ENCODE data around the gene RCBTB2.

RCBTB2 gene

GRCh38 chr13:48488995-48489394 lies 43.9 kb downstream of the RCBTB2 start:
- ATAC-seq, result no peak
- no peak for TF ChIP-seq ZC3H10 (CRISPR knock-in tag; IDR thresholded peaks at IDR 0.05)
- no peak for TF ChIP-seq PATZ1 (CRISPR knock-in tag; IDR thresholded peaks at IDR 0.05; ENCODE audit: borderline replicate concordance)

- no peak for ATAC-seq
- TF ChIP-seq TOX (CRISPR knock-in tag; IDR thresholded peaks at IDR 0.05; ENCODE audit: borderline replicate concordance) (no peak), ZNF8 (CRISPR knock-in tag; IDR thresholded peaks at IDR 0.05) (peak; percentile 97), ISL1 (CRISPR knock-in tag; IDR thresholded peaks at IDR 0.05) (no peak), CSRNP3 (CRISPR knock-in tag; IDR thresholded peaks at IDR 0.05) (no peak)
Observed at GRCh38 chr13:48487968-48488367, 44.9 kb downstream of the RCBTB2 start.

- no peak for ATAC-seq
- TF ChIP-seq TSHZ2 (CRISPR knock-in tag; IDR thresholded peaks at IDR 0.05) (no peak), TCF4 (CRISPR knock-in tag; IDR thresholded peaks at IDR 0.05; ENCODE audit: borderline replicate concordance) (no peak), ZNF8 (CRISPR knock-in tag; IDR thresholded peaks at IDR 0.05) (no peak), ZC3H10 (CRISPR knock-in tag; IDR thresholded peaks at IDR 0.05) (no peak), OSR1 (CRISPR knock-in tag; IDR thresholded peaks at IDR 0.05) (no peak), ZNF70 (CRISPR knock-in tag; IDR thresholded peaks at IDR 0.05) (no peak), RARB (CRISPR knock-in tag; IDR thresholded peaks at IDR 0.05) (no peak), ISL1 (CRISPR knock-in tag; IDR thresholded peaks at IDR 0.05) (no peak), PATZ1 (CRISPR knock-in tag; IDR thresholded peaks at IDR 0.05; ENCODE audit: borderline replicate concordance) (no peak), BACH2 (CRISPR knock-in tag; IDR thresholded peaks at IDR 0.05; ENCODE audit: borderline replicate concordance) (no peak), PPARA (CRISPR knock-in tag; IDR thresholded peaks at IDR 0.05; ENCODE audit: borderline replicate concordance) (no peak), ESRRG (CRISPR knock-in tag; IDR thresholded peaks at IDR 0.05) (no peak), ZFP3 (CRISPR knock-in tag; IDR thresholded peaks at IDR 0.05) (no peak)
Observed at GRCh38 chr13:48486836-48487235, 46.0 kb downstream of the RCBTB2 start.

GRCh38 chr13:48486362-48486761 lies 46.5 kb downstream of the RCBTB2 start:
- ATAC-seq, result no peak
- TF ChIP-seq, protein P1, sequence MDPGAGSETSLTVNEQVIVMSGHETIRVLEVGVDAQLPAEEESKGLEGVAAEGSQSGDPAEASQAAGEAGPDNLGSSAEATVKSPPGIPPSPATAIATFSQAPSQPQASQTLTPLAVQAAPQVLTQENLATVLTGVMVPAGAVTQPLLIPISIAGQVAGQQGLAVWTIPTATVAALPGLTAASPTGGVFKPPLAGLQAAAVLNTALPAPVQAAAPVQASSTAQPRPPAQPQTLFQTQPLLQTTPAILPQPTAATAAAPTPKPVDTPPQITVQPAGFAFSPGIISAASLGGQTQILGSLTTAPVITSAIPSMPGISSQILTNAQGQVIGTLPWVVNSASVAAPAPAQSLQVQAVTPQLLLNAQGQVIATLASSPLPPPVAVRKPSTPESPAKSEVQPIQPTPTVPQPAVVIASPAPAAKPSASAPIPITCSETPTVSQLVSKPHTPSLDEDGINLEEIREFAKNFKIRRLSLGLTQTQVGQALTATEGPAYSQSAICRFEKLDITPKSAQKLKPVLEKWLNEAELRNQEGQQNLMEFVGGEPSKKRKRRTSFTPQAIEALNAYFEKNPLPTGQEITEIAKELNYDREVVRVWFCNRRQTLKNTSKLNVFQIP (CRISPR knock-in tag; IDR thresholded peaks at IDR 0.05; ENCODE audit: borderline replicate concordance, low read depth), result no peak
- no peak for TF ChIP-seq ZC3H10 (CRISPR knock-in tag; IDR thresholded peaks at IDR 0.05)
- no peak for TF ChIP-seq PATZ1 (CRISPR knock-in tag; IDR thresholded peaks at IDR 0.05; ENCODE audit: borderline replicate concordance)
- no peak for TF ChIP-seq ZFP30 (CRISPR knock-in tag; IDR thresholded peaks at IDR 0.05)
- no peak for TF ChIP-seq TSHZ2 (CRISPR knock-in tag; IDR thresholded peaks at IDR 0.05)
- TF ChIP-seq CSRNP3 (CRISPR knock-in tag; IDR thresholded peaks at IDR 0.05), result no peak
- TF ChIP-seq ZNF8 (CRISPR knock-in tag; IDR thresholded peaks at IDR 0.05), result no peak
- TF ChIP-seq ARNTL (CRISPR knock-in tag; IDR thresholded peaks at IDR 0.05; ENCODE audit: borderline replicate concordance, low read depth), result no peak
- no peak for TF ChIP-seq SNAI2 (CRISPR knock-in tag; IDR thresholded peaks at IDR 0.05)
- no peak for TF ChIP-seq ZNF565 (CRISPR knock-in tag; conservative IDR thresholded peaks at IDR 0.05; ENCODE audit: low read depth)

Data from SK-N-SH treated with all-trans-retinoic acid at 6 μM for 48 hours (cell line).